Inflammatory macrophage treated with lipopolysaccharide for 4 hours (primary cell): ENCODE results near the gene ZFPM1.

Experiments
- DNase-seq: peaks from one replicate; pipeline ENCODE4 v3.0.0-alpha.2; 2020

ZFPM1 gene

GRCh38 chr16:88531931-88532433, 78.9 kb downstream of the ZFPM1 start:
- DNase-seq, result no peak

GRCh38 chr16:88532434-88533241, 79.6 kb downstream of the ZFPM1 start:
- no peak for DNase-seq

- no peak for DNase-seq
Observed at GRCh38 chr16:88533381-88533917, 80.4 kb downstream of the ZFPM1 start.

- peak; percentile 80 for DNase-seq
Observed at GRCh38 chr16:88533932-88534637, 81.0 kb downstream of the ZFPM1 start.

GRCh38 chr16:88534638-88535190, 81.6 kb downstream of the ZFPM1 start:
- peak; percentile 33 for DNase-seq

GRCh38 chr16:88535191-88535856, 82.2 kb downstream of the ZFPM1 start:
- no peak for DNase-seq

GRCh38 chr16:88535857-88536222, 82.8 kb downstream of the ZFPM1 start:
- DNase-seq, result no peak

GRCh38 chr16:88536510-88536909, 83.4 kb downstream of the ZFPM1 start:
- no peak for DNase-seq

GRCh38 chr16:88536971-88537751, 84.1 kb downstream of the ZFPM1 start:
- no peak for DNase-seq

- DNase-seq, result no peak
Observed at GRCh38 chr16:88537859-88538258, 84.8 kb downstream of the ZFPM1 start.

GRCh38 chr16:88538366-88539060, 85.4 kb downstream of the ZFPM1 start:
- DNase-seq, result no peak

GRCh38 chr16:88539261-88539651, 86.2 kb downstream of the ZFPM1 start:
- no peak for DNase-seq

GRCh38 chr16:88539652-88540345, 86.7 kb downstream of the ZFPM1 start:
- DNase-seq, result no peak

- DNase-seq, result no peak
Observed at GRCh38 chr16:88540346-88540977, 87.4 kb downstream of the ZFPM1 start.

- DNase-seq, result no peak
Observed at GRCh38 chr16:88541831-88542616, 88.9 kb downstream of the ZFPM1 start.

- DNase-seq, result no peak
Observed at GRCh38 chr16:88543230-88543813, 90.2 kb downstream of the ZFPM1 start.

- no peak for DNase-seq
Observed at GRCh38 chr16:88545781-88546180, 92.7 kb downstream of the ZFPM1 start.

GRCh38 chr16:88548131-88548874, 95.2 kb downstream of the ZFPM1 start:
- no peak for DNase-seq
